ENCODE measurements around the gene GPR156.

Gene GPR156

DNA sequence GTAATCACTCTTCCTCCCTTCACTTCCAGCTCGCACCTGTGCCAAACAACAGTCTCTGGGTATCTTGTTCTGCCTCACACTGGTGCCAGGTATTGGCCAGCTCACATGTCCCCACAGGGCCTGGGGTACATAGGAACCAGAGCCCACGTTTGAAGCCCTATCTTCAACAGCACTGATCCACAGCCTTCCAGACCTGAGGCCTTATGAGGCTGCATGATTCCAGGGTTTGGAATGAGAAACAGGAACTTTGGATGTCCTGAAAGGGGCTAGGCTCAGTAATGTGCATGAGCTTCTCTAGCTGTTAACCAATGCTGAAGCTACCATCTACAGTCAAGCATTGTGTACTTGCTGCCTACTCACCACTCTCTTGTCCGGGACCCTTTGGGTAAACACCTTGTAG is 92.4 kb downstream of the GPR156 start:
- DNase-seq, result no peak

DNA sequence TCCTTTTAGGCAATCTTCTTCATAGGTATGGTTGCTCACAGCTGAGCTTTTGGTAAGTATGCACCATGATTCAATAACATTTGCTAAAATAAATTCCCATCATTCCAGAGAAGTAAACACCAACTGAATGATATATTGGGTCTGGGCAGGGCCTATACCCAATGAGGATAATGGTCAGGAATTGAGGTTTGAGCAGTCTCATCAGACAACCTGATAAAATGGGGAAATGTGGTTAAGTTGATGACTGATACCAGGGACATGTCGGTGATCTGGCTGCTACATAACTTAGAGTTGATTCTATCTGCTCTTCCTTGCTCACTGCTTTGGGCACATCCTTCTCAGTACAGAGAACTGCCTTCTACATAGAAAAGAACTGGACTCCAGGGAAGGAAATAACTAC is 92.9 kb downstream of the GPR156 start:
- DNase-seq, result no peak

DNA sequence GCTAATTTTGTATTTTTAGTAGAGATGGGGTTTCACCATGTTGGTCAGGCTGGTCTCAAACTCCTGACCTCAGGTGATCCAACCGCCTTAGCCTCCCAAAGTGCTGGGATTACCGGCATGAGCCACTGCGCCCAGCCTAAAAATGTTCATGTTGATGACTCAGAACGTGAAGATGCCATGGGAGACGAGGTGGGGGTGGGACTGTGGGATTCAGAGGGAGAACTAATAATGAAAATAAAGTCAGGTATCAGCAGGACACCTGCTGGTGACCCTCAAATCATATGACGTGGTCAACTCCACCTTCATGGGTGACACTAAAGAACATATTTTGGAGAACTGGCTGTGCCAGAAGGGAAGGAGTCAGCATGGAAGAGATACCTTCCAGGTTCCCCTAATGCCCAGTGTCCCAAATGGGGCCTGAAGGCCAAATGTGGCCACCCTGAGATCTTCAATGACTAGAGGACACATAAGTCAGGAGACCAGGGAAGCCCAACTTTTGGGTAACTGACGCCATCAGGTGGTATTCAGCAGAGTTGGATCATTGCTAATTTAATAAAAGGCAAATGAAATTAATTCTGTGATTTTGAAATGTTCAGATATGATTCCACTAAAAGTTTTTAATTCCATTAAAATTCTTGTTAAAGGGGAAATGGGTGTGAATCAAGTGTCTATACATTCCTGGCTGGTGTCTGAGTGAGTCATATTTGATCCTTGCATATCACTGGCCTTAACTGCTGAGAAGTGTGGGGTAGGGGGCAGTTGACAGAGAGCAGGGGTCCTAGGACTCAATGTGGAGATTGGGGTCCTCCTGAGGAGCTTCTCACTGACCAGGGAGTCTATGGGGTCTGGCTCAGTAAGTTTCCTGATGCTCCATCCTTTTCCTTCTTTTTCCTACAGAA is 102.2 kb downstream of the GPR156 start:
- DNase-seq, result peak in 2 of 3 experiments; percentile 24 to 55

DNA sequence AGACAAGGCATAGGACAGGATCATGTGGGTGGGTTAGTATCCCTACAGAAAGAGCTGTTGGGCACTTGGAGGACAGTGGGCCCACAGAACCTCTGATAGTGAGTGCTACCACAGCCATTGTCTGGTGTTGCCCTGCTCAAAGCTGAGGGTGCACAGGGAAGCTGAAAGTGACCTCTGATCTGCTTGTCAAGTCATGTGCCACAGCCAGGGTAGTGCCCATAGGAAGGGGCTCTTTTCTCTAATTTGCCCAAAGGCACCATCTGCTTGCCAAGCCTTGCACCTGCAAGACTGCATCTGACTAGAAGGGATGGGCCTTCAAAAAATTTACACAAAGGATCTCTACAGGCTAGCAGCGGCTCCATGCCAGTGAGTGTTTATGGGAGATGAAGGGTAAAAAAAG is 103.4 kb downstream of the GPR156 start:
- peak in 2 of 3 experiments; percentile 60 to 81 for DNase-seq

DNA sequence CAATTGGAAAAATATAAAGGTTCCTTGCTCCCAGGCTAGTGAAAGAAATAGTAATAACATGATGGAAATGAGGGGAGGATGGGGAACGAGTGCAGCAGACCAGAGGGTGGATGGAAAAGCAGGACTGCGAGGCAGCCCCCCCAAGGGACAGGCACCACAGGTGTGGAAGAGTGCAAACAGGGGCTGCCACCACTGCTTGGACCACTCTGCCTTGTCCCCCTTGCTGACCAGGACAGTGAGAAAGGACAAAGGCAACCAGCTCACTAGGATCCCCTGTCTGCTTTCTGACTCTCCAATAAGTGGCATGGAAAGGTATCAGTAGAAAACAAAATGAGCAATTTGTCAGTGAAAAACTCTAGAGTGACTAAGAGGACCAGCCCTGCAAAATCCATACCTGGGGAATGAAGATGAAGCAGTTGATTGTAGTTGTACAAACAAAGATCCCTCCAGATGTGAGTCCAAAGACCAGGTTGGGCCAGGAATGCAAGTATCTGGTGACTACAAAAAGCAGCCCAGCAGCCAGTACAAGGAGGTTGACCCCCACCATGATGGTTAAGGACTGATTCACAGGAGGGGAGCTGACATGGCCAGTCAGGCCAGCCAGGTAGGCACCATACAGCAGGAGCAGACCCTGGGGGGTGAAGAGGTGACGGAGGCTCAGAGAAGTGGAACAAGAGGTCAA is 104.2 kb downstream of the GPR156 start:
- no peak for DNase-seq

DNA sequence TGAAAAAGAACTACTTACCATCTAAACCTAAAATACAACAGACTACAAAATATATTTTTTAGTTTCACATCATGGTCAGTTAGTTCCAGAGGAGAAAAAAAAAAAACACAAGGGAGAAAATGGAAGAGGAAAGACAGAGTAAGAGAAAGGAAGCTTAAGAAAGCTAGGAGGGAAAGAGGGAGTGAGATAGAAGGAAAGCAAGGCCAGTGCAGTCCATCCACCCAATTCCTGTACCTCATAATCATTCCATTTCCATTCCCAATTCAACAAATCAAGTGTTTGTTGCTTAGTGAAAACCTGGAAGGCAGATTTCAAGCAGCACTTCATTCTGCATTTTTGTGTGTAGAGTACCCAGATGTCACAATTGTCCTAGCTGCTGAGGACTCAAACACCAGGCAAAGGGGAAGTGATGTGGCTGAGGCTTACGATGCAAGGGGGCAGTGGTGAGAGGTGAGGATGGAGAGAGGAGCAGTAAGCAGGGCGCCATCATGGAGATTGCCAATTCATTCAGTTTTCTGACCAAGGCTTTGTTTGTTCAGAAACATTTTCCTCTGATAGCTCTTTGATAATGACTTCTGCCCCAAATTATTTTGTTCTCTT is 107.2 kb downstream of the GPR156 start:
- DNase-seq, result peak in 2 of 3 experiments; percentile 27 to 64

DNA sequence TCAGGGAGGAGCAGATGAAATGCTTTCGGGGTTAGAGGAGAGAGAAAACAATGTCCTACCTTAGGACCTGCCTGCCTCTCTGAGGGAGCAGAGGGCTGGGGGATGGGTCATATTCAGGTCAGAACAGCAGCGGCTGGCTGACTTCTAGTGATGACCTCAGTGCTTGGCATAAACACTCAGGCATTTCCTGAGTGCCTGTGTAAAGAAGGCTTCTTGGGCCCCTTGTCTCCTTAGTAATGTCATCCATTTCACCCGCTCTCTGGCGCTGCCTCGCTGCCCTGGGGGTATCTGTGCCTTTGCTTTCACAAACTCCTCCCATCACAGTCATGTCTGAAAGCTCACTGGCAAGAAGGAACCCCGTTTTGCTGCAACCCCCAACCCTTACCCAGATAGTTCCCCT is 107.9 kb downstream of the GPR156 start:
- DNase-seq, result peak in 2 of 3 experiments; percentile 73 to 91

DNA sequence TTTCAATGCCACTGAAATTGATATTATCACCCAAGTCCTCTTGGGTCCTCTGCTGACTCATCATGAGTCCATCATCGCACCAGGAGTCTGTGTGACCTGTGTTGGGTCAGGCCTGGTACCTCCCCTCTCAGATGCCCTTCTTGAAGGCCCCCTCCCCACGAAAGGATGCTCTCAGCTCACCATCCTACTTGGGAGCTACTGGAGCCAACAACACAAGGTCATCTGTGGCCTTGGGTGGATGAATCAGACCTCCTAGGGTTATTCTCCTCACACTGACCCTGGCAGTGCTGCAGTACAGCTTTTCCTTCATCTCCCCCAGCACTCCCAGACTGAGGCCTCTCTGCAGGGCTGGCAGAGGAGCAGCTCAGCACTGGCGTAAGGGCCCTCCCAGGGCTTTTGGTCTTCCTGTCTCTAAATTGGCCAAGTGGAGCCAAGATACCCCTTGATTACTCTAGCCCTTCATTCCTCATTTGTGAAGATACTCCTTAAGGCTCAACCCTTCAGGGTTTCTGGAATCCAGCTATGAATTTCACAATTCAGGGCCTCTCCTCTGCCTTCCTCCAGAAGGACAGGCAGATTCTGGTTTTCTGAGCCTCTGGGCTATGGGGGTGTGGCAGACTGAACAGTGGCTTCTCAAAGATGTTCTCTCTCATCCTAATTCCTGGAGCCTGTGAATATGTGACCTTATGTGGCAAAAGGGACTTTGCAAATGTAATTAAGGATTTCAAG is 110.0 kb downstream of the GPR156 start:
- DNase-seq, result no peak

DNA sequence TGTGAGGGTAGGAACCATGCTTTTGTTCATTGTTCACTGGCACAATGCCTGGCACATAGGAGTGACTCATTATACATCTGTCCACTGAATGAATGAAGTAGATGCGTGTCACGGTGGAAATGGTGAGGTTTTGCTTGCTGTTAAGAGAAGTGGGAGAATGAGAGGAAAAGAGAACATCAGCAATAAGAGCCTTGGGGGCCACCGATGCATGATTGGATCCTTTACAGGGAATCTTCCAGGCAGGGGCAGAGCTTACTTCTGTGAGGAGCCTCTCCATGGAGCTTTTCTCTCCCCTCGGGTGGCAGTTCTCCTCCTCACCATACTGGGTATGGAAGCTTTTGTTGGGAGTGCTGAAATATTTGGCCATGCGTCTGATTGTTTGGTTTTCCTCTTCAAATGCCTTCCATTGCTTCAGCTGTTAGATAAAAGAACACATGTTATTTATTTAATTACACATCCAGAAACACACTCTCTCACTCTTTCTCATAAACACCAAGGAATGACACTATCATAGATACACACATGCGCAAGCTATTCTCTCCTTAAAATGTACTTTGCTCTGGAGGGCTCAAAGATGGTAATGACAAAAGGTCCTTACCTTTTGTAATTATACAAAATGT is 111.9 kb downstream of the GPR156 start:
- DNase-seq, result no peak

DNA sequence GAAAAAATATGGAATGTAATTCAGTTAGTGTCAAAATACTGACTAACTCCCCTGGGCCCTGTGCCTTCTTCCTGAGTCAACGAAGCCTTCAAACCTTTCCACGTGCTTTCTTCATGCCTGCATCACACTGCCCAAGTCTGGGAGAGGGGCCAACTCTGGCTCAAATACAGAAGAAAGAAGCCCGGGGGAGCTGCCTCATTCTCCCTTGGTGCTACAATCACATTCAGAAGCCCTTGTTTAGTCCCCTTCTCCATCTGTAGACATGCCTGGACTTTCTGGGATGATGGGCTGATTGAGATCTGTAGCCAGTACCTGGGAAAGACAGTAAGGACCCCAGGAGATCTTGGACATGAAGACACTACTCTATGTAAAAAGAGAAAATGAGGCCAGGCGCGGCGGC is 113.0 kb downstream of the GPR156 start:
- DNase-seq, result no peak

DNA sequence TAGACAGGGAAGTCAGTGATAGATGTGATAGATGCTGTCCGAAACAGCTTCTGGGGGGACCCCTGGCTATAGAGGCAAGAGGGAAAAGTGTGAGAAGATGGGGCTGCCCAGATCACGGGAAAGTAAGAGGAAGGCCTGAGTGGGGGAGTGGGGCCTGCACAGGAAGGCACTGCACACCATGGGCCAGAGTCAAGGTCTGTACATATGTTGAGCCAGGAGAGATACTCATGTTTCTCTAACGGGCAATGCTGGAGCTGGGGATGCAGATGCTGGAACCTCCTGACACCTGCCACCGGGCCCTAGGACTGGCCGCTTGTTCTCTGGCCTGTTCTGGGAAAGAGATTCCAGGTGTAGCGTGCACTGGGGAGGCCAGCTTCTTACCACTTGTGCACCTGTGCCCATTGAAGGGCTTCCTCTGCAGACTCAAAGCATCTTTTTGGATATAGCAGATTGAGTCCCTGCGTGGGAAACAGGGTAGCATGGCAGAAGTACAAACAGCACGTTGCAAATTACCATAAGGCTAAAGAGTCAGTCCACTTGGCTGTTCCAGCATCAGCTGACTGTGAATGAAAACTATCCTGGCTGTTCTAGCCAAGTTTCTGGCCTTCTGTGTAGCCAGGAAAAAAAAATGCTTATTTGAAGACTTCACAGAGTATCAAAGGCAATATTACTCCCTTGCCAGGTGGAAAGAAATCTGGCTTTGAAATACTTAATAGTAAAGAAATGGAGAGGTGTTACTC is 113.7 kb downstream of the GPR156 start:
- DNase-seq, result peak in 2 of 3 experiments; percentile 81 to 90

DNA sequence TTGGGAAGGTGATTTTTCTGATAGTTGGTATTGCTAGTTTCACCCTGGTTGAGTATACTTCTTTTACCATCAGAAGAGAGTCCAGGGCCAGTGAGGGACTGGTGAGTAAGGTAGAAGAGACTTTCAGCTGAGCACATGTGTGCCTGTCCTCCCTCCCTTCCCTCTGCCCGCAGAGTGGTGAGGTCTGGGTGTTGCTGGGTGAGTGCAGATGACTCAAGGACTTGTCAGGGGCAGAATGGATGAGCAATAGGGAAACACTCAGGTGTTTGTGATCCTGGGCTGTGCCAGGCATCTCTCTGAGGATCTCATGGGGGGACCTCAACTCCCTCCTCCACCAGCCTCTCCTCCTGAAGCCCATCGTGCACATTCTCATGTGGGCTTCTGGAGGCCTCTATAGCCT is 114.8 kb downstream of the GPR156 start:
- DNase-seq, result peak in 2 of 3 experiments; percentile 74 to 87

DNA sequence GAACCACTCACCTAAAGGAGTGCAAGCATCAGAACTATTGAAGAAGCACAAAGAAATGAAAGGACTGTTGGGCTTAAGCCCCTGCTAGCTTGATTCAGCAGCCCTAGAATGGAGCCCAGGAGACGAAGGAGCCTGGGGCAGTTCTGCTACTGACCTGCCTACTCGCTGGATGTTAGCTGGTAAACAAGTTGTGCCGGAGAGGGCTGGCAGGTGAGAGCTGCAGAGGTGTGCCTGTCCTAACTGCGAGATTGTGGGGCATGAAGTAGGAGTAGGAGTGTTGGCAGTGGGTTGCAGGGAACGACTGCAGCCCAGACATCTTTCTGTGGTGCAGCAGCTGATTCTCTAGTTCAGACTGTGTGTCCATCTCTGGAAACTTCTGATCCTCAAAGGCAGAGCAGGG is 115.6 kb downstream of the GPR156 start:
- no peak for DNase-seq

DNA sequence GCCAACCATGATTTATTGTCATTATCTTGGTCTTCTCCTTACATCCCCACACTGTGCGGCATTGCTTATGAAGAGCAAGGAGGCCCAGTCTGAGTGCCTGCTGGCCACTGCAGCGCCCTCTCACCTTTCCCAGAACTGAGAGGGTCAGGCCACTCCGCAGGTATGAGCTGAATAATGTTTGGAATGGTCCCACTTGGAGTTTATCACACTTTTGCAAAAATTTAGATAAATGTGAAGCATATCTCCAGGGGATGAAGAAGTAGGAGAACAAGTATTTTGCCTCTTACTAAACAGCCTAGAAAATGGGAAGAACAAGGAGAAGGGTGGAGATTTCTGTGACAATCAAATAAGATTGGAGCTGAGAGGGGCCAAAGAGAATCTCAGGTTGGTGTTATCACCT is 116.4 kb downstream of the GPR156 start:
- DNase-seq, result no peak

DNA sequence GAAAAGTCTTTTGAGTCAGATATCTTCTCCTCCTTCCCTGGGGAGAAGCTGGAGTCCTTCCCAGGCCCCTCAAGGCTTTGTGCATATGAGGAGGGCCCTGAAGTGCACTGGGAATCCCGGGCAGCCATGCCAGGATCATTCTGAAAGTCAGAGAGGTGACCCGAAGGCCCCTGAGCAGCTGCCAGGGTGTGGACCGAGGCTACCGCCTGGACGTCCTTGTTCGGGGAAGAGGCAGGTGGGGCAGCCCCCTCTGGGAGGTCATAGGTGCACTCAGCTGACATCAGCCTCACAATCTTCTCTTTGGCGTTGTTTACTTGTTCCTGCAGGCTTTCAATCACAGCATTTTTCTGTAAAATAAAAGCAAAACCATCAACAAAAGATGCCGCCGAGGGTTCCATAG is 117.0 kb downstream of the GPR156 start:
- no peak for DNase-seq

DNA sequence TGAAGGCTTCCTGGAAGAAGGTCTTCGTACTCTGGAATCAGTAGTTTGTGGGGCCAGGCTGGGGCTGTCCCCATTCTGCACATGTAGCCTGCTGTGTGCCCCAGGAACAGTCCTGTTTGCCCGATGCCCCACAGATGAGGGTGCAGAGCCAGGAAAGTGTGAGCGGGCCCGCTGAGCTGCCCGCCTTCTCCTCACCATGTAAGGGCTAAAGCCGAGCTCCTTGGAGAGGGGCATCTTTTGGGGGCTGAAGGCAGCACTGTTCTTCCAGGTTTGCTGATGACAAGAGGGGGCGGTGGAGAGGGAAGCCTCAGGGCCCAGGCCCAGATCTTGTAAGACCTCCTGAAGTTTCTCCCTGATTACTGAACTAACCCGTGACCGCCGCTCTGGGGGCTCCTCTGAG is 117.5 kb downstream of the GPR156 start:
- DNase-seq, result no peak

DNA sequence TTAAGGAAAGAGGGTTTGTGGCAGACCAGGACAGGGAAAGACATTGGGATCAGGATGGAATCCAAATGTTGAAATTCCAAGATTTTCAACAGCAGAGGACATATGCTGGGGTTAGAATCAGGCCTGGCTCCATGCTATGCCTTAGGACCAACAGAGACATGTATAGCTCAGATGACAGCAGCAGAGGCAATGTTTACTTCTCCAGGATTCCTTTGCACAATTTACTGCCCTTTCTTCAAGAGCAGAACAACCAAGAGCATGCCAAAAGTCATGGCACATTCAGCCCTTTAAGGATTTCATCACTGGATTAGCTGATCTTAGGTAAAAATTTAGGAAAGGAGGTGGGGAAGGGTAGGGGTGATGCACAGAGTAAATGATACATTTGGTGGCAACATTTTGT is 121.2 kb downstream of the GPR156 start:
- DNase-seq, result no peak

DNA sequence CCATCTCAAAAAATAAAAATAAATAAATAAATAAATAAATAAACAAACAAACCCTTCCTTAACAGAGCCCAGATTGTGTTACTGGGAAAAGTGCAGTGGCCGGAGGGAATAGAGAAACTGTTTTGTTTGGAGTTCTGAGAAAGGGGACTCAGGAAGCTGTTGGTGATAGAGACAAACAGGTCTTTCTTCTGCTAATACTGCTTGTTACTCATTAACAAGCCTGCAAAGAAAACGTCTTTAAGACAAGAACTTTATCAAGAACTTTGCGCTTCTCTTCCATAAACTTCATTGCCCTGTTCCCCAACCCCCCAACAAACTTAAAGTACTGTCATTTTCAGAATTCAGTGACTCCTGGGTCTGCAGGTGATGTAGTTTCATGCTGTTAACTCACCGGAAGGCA is 122.0 kb downstream of the GPR156 start:
- no peak for DNase-seq

DNA sequence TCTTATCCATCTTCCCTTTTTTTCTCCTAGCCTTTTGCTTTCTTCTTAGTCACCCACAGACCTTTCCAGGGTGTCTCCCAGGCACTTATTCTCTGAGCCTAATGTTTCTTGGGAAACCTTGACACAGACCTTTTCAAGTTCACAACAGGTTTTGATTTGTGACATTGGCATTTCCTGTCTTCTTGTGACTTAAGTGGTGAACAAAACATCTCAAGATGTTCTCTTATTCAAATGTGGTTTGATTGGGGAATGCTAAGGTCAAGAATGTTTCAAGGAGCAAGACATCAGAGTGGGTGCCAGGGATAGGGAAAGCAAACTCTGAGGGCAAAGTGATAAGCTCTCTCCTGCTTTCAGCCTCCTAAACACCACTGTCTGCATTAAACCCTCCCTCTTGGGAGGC is 122.6 kb downstream of the GPR156 start:
- DNase-seq, result no peak

DNA sequence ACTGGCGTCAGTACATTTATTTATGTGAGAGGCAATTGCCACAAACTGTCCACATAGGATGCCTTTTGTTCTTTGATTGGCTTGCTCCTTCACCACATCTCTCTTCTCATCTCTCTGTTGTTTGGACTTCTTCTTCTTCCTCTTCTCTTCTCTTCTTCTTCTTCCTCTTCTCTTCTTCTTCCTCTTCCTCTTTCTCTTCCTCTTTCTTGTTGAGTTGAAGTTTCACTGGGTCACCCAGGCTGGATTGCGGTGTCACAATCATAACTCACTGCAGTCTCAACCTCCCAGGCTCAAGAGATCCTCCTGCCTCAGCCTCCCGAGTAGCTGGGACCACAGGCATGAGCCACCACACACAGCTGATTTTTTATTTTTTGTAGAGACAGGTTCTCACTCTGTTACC is 123.1 kb downstream of the GPR156 start:
- DNase-seq, result no peak

DNA sequence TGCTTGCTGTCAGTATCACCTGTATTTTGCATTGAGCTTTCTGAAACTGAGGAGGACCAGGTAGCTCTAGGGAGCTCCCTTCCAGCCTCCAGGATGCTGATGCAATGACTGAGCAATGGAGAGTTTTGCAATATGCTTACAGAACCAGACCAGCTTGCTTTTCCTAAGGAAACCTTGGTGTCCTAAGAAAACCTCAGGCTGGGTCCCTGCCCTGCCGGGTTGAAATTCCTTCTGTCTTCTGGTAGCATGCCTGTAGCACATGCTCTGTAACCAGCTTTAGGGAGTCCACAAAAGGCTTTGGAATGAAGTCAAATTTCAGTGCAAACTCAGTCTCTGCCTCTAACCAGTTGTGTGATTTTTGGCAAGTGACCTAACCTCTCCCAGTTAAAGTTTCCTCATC is 125.0 kb downstream of the GPR156 start:
- no peak for DNase-seq

DNA sequence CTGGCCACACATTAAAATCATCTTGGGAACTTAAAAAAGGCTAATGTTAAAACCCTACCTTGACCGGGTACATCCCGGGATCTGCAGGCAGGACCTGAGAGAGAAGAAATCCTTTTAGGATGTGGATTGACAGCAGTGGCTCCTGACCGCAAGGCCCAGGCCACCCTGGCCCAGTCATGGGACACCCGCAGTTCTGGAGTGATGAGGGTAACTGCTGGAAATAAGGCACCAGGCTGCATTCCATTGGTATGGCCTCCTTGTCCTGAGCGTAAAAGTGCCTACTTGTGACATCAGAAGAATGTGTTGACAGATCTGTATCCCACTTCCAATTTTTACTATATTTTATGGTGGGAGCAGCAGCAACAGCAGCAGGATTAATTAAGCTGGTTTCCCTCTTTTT is 127.3 kb downstream of the GPR156 start:
- no peak for DNase-seq
